Cardiac fibroblast (primary cell): ENCODE results near the gene PKMYT1.

Experiments used
- DNase-seq, 2 donors: peaks; one replicate each; pipeline versions ENCODE4 v3.0.0 to v3.0.0-alpha.2; 2010; ENCODE audit warnings: low read depth in 2 of 2
- H3K4me3 ChIP-seq, 2 donors: replicated peaks in 1 of 2; 1 replicate in 1 of 2; 2 replicates in 1 of 2; pipeline ENCODE4 v1.5.1; 2011; ENCODE audit warnings: low read depth in 2 of 2, low read length in 2 of 2, mild to moderate bottlenecking in 2 of 2, moderate library complexity in 1 of 2
- CTCF ChIP-seq: IDR thresholded peaks from one replicate; pipeline ENCODE4 v1.5.1; 2011; ENCODE audit warnings: low read depth, mild to moderate bottlenecking, low read length, inconsistent platforms

Gene PKMYT1

GRCh38 chr16:2924901-2925755 is 55.1 kb downstream of the PKMYT1 start:
- H3K4me3 ChIP-seq, result no peak overlapping the region
- no peak for DNase-seq
- no peak for TF ChIP-seq CTCF

- no peak overlapping the region for H3K4me3 ChIP-seq
- DNase-seq, result no peak
- TF ChIP-seq CTCF, result no peak
These were observed 56.8 kb downstream of the PKMYT1 start for GRCh38 chr16:2923481-2923880.
